ENCODE results near the gene AAR2.

AAR2 gene

GRCh38 chr20:36215778-36216177 lies 20.5 kb upstream of the AAR2 start:
- no peak for TF ChIP-seq CTCF (IDR thresholded peaks at IDR 0.05; ENCODE audit: unreplicated experiment in 3 of 3)
- Mint-ChIP-seq H3K27me3 (ENCODE audit: low read depth) (peaks cover 3% of the 10 kb centered on the region), H3K9me3 (no peaks in the 10 kb centered on the region), H3K36me3 (ENCODE audit: low read depth) (peaks cover 26% of the 10 kb centered on the region), H3K4me3 (no peak overlapping the region), H3K4me1 (no peaks in the 10 kb centered on the region), H3K27ac (no peak overlapping the region)

- Mint-ChIP-seq H3K36me3 (ENCODE audit: low read depth) (peaks cover 32% of the 10 kb centered on the region), H3K27me3 (ENCODE audit: low read depth) (peaks cover 3% of the 10 kb centered on the region), H3K4me1 (no peaks in the 10 kb centered on the region), H3K27ac (no peak overlapping the region), H3K4me3 (no peak overlapping the region), H3K9me3 (no peaks in the 10 kb centered on the region)
- TF ChIP-seq CTCF (IDR thresholded peaks at IDR 0.05; ENCODE audit: unreplicated experiment in 3 of 3), result no peak
Observed at GRCh38 chr20:36216314-36217025, 19.8 kb upstream of the AAR2 start.

GRCh38 chr20:36217226-36217625 lies 19.1 kb upstream of the AAR2 start:
- peaks cover 37% of the 10 kb centered on the region for H3K36me3 Mint-ChIP-seq (ENCODE audit: low read depth)
- no peaks in the 10 kb centered on the region for H3K9me3 Mint-ChIP-seq
- no peak overlapping the region for H3K4me3 Mint-ChIP-seq
- H3K4me1 Mint-ChIP-seq, result no peaks in the 10 kb centered on the region
- peaks cover 2% of the 10 kb centered on the region for H3K27me3 Mint-ChIP-seq (ENCODE audit: low read depth)
- no peak for TF ChIP-seq CTCF (IDR thresholded peaks at IDR 0.05; ENCODE audit: unreplicated experiment in 3 of 3)
- H3K27ac Mint-ChIP-seq, result no peak overlapping the region

GRCh38 chr20:36218380-36219064 lies 17.8 kb upstream of the AAR2 start:
- no peak for TF ChIP-seq CTCF (IDR thresholded peaks at IDR 0.05; ENCODE audit: unreplicated experiment in 3 of 3)
- Mint-ChIP-seq H3K36me3 (ENCODE audit: low read depth) (peaks cover 41% of the 10 kb centered on the region), H3K9me3 (no peaks in the 10 kb centered on the region), H3K27me3 (ENCODE audit: low read depth) (no peaks in the 10 kb centered on the region), H3K4me1 (no peaks in the 10 kb centered on the region), H3K4me3 (no peak overlapping the region), H3K27ac (no peak overlapping the region)

- no peak for TF ChIP-seq CTCF (IDR thresholded peaks at IDR 0.05; ENCODE audit: unreplicated experiment in 3 of 3)
- Mint-ChIP-seq H3K4me1 (no peaks in the 10 kb centered on the region), H3K4me3 (no peak overlapping the region), H3K9me3 (no peaks in the 10 kb centered on the region), H3K36me3 (ENCODE audit: low read depth) (peaks cover 41% of the 10 kb centered on the region), H3K27ac (no peak overlapping the region), H3K27me3 (ENCODE audit: low read depth) (no peaks in the 10 kb centered on the region)
Observed at GRCh38 chr20:36219671-36220220, 16.5 kb upstream of the AAR2 start.
